ENCODE data around the gene ASPG.

Gene ASPG

DNA sequence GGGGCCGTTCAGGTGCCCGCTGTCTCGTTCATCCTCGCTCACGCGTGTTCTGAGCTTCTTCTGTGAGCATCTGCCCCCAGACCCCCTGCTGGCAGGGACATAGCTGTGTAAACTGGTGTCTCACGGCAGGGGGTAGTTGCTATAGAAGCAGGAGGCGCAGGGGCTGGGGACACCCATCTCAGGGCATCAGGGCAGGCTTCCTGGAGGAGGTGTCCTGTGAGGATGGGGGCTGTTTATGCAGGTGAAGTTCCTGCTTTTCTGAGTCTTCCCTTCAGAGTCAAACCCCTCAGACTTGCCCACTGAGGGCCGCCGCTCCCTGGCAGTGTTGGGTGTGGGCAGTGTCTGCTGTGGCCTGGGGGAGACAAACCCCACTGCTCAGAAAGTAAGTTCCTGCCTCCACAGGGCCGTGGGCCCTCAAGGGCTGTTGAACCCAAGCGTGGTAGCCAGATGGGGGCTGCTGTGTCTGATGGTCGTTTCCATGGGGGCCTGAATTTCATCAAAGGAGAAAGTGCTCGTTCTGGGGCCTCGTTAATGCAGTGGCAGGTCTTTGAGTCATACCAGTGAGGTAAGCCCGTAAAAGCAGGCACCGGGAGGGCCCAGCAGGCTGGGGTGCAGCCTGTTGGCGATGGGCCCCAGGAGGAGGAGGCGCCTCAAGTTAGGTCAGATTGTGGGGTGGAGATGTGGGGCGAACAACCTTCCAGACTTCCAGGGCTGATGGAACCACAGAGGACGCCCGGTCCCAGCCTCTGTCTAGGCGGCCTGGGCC, 76.3 kb downstream of the ASPG start:
- DNase-seq (ENCODE audit: low read depth in 3 of 3) = no peak

DNA sequence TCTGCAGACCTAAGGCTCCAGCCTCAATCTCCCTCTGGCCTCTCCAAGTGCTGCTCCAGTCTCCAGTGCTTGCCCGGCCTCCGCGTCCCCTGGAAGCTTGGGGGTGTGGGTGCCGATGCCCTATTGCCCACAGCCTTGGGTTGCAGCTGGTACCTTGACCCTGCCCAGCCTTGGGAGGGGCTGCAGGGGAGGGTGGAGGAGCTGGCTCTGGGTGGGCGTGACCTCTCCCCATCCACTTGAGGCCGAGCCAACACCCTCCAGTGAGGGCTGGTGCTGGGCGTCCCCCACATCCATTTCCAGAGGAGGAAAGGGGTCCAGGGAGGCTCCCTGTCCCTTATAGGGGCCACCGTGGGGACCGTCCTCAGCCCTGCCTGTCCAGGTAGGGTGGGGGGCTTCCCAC, 77.0 kb downstream of the ASPG start:
- DNase-seq (ENCODE audit: low read depth in 3 of 3) = no peak

DNA sequence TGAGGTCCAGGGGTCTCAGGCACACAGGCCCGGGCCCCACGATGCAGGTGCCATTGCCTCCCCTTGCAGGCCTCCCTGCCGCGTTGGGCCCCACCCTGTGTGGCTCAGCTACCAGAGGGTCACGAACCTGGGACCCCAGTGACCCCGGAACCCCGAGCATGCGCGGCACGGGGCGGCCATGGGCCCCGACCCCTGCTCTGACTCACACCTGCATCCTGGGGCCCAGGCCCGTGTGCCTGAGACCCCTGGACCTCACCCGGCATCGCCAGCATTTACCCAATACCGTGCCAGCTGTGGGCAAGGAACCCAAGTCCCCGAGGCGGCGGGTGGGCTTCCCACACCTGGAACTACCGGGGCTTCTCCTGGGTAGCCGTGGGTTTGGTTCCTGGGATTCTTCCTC, 78.0 kb downstream of the ASPG start:
- no peak for DNase-seq (ENCODE audit: low read depth in 3 of 3)

DNA sequence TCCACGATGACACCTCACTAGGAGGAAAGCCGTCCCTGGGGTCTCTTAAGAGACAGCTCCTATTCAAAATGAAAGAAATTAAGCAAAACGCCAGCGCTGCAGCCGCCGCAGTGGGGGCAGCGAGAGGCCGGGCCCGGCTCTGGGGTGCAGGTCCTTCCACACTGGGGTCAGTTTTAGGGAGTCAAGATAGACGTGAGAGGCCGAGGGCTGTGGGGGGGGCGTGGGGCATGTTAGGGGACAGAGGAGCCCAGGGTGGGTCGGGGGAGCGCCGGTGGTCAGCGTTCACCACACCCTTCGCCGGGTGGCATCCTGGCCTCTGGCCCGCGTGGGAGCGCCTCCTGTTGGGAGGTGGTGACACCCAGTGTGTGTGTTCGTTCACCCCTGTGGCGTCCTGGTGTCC, 78.5 kb downstream of the ASPG start:
- DNase-seq (ENCODE audit: low read depth in 3 of 3) = no peak

DNA sequence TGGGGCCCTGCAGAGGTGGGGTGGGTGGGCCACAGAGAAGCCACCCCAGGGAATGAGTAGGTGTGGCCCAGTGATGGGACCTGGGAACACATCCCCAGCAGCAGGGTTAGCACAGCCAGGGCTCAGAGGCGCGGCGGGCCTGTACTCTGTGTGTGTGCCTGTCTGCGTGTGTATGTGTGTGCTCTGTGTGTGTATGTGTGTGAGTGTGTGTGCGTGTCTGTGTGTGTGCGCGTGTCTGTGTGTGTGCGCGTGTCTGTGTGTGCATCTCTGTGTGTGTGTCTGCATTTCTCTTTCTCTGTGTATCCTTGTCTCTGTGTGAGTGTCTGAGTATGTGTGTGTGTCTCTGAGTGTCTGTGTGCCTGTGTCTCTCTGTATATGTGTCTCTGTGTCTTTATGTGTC, 79.0 kb downstream of the ASPG start:
- no peak for DNase-seq (ENCODE audit: low read depth in 3 of 3)

Data from stimulated activated CD4-positive, alpha-beta T cell treated with anti-CD3 and anti-CD28 coated beads, TNF-alpha, amount 100 ng/mL, for 4 hours (primary cell).